ENCODE data around the gene NCLN. TPM values are rescaled to one million over a fixed set of nuclear protein-coding genes. Genes with fewer than 3 reads are reported as not detected.
"Not testable (repeated sequence)": the region's sequence is repeated elsewhere in the genome, so short reads cannot be mapped to it uniquely, and the experiment has no call there.

Gene NCLN
- total RNA-seq, 1 experiment from 2014 or later: 31.4 TPM

DNA sequence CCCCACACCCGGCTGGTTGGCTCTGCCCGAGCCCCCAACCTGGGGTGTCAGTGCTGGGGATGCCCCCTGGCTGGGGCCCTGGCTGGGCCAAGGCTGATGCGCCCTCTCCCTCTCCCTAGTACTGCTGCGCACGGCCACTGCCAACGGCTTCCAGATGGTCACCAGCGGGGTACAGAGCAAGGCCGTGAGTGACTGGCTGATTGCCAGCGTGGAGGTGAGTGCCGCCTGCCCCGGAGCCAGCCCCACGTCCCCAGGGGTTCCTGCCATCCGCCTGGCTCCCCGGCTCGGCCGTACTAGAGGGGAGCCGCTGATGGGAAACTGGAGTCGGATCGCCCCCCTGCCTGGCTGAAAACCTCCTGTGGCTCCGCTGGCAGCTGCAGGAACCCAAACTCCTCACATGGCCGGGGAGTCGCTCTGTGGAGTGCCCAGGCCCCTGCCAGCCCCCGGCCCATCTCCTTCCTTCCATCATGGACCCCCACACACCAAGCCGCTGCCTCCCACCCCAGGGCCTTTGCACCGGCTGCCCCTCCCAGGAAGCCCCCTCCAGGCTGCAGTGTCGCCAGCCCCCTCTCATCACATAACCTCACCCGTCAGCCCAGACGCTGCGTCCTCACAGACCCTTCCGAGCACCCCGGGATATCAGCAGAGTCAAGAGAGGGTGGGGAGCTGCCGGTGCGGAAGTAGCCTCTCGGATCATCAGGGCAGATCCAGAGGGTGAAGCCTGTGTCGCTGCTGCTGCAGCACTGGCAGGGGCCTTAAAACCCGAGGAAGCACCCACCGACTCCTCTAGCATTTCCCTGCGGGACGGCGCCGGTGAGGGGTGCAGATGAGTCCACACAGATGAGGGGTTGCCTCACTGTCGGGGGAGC, 10.6 kb downstream of the NCLN start:
- no peak for DNase-seq (ENCODE audit: extremely low read depth, low read depth)

DNA sequence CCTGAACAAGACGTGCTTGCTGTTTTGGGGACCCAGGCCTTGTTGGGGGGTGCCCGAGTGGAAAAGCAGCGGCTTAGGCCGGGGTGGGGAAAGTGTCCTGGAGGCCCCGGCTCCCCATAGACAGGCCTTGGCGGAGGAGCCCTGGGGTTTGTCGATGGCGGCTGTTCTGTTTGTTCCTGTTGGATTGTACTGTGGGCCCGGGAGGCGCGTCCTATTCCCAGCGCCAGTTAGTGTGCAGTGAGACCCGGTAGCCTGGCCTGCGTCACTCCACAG, 11.1 kb downstream of the NCLN start:
- no peak for DNase-seq (ENCODE audit: extremely low read depth, low read depth)

DNA sequence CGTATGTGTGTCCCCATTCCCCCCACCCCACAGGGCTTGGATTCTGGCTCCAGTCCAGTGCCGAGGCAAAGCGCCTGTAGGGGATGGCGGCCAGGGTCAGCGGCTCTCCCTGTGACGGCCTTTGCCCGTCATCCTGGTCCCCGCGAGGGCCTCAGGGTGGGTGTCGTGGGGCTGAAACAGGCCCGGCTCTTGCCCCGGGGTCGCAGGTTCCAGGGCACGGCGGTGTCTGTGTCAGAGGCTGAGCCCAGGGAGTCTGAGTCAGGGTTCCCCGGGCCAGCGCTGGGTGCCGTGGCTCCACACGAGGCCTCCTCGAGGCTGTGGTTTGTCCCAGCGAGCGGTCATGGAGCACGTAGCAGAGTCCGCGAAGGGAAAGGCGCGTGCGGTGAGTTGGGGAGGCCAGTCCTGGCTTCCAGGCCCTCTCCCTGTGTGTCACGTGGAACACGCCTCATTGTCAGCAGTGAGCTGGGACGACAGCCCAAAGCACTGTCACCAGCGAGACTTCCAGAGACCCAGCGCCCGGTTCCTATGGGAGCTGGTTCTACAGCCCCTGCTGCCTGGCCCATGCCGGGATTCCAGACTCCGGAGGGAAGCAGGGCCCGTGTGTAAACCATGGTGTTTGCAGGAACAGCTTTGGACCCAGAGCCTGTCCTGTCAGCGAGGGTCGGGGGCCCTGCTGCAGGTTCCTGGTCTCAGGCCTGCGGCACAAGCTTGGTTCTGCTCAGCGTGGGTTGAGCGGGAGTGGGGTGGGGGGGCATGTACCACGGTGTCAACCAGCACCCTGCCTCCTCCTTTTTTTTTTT, 13.4 kb downstream of the NCLN start:
- no peak for DNase-seq (ENCODE audit: extremely low read depth, low read depth)

DNA sequence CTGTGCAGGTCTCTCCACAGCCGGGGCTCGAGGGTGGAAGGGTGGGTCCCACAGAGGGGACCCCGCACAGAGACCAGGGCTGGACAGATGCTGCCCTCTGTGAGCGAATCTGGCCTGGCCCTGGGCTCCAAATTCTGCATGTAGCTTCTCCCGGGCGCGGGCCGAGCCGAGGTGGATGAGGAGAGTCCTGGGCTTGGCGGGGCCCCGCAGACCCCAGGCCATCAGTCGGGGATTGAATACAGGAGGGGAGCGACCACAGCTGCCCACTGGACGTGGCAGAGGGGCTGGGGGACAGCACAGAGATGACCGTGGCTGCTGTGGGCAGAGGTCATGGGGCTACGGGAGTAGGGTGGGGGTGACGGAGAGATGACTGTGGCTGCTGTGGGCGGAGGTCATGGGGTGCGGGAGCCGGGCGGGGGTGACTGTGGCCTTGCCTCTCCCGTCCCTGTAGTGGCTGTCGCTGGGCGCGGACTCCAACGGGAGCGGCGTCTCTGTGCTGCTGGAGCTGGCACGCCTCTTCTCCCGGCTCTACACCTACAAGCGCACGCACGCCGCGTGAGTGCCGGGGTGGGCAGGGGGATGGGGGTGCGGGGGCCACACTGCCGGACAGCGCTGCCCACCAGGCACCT, 15.5 kb downstream of the NCLN start:
- no peak for DNase-seq (ENCODE audit: extremely low read depth, low read depth)

DNA sequence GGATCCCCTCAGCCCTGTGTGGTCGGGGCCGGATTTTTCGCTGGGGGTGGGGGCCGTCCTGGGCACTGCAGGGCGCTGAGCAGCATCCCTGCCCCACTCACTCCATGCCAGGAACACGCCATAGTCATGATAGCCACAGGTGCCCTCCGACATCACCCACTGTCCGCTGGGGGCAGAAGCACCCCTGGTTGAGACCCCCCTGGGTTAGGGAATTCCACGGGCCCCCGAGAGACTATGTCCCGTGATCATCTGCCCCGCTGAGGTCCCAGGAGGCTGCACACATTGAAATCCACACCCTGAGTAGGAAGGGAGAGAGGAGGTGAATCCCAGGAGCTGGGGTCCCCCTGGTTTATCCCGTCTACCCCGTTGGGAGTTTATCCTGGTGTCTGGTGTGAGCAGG, 16.2 kb downstream of the NCLN start:
- no peak for DNase-seq (ENCODE audit: extremely low read depth, low read depth)

DNA sequence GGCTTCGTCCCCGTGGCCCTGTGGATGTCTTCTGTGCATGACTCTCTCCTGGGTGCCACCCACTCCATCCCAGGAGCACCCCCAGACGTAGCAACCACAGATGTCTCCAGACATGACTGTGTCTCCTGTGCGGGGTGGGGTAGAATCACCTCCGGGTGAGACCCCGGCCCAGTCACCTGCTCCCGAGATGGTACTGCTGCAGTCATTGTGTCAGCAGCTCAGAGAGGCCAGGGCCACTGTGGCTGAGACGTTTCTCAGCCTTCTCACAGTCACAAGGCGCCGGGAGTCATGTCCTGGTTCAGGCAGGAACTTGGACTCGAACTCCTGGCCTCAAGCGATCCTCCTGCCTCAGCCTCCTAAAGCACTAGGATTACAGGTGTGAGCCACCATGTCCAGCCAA, 16.6 kb downstream of the NCLN start:
- DNase-seq (ENCODE audit: extremely low read depth, low read depth): no peak

DNA sequence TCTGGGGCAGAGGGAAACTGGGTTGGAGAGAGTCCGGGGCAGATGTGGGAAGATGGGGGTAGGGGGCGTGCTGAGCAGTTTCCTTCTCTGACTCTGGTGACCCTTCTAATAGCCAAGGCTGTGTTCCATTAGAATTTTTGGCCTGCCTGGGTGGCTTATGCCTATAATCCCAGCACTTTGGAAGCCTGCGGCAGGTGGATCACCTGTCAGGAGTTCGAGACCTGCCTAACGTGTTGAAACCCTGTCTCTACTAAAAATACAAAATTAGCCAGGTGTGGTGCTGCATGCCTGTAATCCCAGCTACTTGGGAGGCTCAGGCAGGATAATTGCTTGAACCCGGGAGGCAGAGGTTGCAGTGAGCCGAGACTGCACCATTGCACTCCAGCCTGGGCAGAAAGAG, 17.2 kb downstream of the NCLN start:
- DNase-seq (ENCODE audit: extremely low read depth, low read depth): not testable (repeated sequence)

DNA sequence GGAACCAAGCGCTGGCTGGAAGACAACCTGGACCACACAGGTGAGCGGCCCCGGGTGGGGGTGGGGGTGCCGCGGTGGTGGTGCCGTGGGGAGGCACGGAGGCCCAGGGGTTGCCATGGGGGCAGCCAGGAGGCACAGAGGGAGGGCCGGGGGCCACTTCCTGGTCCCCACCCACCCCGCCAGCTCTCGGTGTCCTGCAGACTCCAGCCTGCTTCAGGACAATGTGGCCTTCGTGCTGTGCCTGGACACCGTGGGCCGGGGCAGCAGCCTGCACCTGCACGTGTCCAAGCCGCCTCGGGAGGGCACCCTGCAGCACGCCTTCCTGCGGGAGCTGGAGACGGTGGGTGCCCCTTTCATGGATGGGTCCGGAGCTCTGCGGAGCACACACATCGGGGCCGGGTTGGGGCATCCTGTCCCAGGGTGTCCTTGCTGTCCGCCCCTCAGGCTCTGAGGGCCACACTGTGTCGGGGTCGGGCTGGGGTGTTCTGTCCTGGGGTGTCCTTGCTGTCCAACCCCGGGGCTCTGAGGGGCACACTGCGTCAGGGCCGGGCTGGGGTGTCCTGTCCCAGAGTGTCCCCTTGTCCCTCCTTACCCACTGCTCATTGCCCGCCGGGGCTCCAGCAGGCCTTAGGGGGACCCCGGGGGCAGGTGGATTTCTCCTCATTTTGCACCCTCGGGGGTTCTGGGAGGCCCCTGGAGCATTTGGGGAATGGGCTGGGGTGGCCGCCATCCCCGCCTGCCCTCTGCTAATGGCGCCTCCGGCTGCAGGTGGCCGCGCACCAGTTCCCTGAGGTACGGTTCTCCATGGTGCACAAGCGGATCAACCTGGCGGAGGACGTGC, 18.3 kb downstream of the NCLN start:
- no peak for DNase-seq (ENCODE audit: extremely low read depth, low read depth)

DNA sequence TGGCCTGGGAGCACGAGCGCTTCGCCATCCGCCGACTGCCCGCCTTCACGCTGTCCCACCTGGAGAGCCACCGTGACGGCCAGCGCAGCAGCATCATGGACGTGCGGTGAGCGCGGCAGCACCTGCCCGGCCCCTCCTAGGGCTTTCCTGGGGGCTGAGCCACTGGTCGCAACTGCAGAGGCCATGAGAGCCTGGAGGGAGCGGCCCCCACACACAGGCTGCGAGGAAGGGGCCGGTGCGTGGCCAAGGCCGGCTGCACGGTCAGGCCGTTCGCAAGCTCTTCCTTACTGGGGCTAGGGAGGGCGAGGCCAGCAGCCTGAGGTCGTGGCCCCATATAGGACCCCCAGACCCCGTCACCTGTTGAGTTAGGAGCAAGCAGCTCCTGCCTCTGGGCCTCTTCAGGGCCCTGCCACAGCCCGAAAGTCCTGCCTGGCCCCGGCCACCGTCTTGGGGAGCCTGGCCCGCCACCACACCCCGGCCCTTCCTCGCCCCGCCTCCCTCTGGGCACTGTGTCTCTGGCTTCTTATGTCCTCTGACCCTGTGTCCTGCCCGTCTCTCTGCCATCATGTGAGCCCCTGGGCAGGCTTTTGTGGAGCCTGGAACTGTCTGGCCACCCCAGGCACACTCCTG, 19.0 kb downstream of the NCLN start:
- no peak for DNase-seq (ENCODE audit: extremely low read depth, low read depth)

DNA sequence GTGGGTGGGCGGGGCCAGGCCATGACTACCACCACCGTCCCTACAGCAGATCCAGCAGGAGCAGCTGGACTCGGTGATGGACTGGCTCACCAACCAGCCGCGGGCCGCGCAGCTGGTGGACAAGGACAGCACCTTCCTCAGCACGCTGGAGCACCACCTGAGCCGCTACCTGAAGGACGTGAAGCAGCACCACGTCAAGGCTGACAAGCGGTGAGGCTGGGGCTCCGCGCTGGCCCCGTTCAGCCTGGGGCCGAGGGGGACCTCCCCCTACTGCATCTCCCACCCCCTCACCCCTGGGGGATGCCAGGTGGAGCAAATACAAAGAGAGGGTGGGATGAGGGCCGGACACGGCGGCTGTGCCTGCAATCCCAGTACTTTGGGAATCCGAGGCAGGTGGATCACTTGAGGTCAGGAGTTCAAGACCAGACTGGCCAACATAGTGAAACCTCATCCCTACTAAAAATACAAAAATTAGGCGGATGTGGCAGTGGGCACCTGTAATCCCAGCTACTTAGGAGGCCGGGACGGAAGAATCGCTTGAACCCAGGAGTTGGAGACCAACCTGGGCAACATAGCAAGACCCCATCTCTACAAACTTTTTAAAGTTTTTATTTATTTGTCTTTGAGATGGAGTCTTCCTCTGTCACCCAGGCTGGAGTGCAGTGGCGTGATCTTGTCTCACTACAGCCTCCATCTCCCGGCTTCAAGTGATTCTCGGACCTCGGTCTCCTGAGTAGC, 20.7 kb downstream of the NCLN start:
- no peak for DNase-seq (ENCODE audit: extremely low read depth, low read depth)

DNA sequence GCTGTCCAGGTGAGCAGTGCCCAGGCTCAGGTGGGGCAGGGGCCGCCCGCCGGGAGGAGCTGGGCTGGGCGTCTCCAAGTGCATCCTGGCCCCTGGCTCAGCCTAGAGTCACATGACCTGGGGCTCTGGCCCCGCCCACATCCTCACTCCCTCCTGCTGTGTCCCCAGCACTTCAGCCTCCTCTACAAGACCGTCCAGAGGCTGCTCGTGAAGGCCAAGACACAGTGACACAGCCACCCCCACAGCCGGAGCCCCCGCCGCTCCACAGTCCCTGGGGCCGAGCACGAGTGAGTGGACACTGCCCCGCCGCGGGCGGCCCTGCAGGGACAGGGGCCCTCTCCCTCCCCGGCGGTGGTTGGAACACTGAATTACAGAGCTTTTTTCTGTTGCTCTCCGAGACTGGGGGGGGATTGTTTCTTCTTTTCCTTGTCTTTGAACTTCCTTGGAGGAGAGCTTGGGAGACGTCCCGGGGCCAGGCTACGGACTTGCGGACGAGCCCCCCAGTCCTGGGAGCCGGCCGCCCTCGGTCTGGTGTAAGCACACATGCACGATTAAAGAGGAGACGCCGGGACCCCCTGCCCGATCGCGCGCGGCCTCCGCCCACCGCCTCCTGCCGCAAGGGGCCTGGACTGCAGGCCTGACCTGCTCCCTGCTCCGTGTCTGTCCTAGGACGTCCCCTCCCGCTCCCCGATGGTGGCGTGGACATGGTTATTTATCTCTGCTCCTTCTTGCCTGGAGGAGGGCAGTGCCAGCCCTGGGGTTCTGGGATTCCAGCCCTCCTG, 21.9 kb downstream of the NCLN start:
- DNase-seq (ENCODE audit: extremely low read depth, low read depth): no peak

DNA sequence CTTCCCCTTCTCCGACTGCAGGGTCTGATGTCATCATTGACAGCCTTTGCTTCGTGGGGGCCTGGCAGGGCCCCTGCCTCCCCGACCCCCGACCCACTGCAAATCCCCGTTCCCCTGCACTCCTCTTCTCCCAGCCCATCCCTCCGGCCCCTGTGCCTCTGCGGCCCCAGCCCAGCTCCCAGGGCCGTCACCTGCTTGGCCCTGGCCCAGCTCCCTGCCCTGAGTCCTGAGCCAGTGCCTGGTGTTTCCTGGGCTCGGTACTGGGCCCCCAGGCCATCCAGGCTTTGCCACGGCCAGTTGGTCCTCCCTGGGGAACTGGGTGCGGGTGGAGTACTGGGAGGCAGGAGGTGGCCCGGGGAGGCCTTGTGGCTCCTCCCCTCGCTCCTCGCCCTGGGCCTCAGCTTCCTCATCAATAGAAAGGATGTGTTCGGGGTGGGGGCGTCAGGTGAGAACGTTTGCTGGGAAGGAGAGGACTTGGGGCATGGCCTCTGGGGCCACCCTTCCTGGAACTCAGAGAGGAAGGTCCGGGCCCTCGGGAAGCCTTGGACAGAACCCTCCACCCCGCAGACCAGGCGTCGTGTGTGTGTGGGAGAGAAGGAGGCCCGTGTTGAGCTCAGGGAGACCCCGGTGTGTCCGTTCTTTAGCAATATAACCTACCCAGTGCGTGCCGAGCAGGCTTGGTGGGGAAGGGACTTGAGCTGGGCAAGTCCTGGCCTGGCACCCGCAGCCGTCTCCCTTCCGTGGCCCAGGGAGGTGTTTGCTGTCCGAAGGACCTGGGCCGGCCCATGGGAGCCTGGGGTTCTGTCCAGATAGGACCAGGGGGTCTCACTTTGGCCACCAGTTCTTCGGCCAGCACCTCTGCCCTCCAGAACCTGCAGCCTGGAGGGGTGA, 22.8 kb downstream of the NCLN start:
- DNase-seq (ENCODE audit: extremely low read depth, low read depth): no peak

DNA sequence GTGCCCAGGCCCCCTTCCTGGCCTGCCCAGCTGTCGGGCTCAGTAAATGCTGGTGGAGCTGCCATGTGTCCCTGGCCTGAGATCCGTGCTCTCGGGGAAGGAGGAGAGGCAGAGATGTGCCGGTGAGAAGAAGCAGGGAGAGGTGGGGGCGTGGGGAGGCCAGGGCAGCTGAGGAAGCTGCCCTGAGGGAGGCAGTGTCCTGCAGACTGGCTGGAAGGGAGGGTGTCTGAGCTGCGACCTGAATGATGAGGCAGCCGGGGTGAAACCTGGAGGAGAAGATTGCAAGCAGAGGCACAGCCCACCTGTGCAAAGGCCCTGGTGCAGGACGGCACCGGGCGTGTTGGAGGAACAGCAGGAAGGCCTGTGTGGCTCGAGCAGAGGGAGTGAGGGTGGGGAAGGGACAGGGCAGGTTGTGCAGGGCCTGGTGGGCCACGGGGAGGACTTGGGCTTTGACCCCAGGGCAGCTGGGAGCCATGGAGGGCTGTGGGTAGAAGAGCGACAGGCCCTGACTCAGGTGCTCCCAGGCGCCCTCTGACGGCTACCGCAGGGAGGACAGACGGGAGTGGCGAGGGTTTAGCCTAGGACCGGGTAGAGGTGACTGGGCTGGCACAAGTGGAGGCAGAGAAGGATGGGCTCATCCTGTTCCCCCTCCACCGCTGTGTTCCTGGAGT, 24.8 kb downstream of the NCLN start:
- DNase-seq (ENCODE audit: extremely low read depth, low read depth): peak; percentile 26

DNA sequence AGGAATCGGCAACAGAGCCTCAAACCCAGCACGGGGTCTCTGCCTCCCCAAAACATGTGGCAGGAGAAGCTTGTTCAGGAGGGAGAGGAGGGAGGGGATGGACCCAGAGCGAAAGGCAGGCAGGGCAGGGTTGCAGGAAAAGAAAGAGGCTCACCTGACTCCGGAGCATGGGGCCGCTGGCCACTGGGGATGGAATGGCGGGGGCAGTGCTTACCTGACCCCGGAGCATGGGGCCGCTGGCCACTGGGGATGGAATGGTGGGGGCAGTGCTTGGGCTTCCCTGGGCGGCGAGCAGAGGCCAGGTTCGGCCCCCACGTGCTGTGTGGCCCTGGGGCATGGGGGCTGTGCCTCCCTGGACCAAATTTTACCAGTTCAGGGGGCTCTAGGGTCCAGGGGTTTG, 25.5 kb downstream of the NCLN start:
- DNase-seq (ENCODE audit: extremely low read depth, low read depth): no peak

DNA sequence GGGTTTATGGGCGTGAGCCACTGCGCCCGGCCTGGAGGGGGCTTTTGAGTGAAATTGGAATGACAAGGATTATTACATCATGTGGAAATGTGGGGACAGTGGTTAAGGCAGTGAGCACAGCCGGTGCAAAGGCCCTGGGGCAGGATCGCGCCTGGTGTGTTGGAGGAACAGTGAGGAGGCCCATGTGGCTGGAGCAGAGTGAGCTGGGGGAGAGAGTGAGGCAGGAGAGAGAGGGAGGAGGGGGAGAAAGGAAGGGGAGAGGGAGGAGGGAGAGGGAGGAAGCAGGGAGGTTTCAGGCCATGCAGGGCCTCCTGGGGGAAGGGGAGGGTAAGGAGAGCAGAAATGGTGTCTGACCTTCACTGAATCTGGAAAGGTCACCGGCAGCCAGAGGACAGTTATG, 27.4 kb downstream of the NCLN start:
- no peak for DNase-seq (ENCODE audit: extremely low read depth, low read depth)

DNA sequence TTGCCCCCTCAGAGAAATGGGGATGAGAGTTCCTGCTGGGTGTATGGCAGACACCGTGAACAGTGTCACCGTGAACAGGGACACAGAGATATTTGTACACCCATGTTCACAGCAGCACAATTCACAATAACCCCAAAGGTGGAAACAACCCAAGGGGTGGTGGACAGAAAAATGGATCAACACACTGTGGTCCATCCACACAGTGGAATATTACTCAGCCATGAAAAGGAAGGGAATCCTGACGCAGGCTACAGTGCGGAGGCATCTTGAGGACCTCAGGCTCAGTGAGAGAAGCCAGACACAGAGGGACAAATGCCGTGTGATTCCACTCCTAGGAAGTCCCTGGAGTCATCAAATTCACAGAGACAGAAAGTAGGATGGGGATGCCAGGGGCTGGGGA, 31.1 kb downstream of the NCLN start:
- no peak for DNase-seq (ENCODE audit: extremely low read depth, low read depth)

DNA sequence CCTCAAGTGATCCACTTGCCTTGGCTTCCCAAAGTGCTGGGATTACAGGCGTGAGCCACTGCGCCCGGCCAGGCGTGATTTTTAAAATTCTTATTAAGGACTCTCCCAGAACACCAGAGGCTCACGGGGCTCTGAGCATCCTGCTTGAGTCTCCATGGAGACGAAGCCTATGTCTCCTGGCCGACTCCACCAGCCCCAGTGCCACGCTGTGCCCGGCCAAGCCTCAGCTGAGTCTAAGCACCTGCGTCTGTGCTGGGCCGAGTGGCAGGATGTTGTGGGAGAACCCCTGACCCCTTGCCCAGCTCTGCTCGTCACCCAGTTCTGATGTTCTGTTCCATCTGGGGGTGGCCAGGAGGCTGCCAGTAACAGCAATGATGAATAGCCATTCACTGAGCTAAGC, 34.8 kb downstream of the NCLN start:
- no peak for DNase-seq (ENCODE audit: extremely low read depth, low read depth)

Measured in NCI-H460 (cell line).